Stomach (tissue), 9 donors: ENCODE data around the gene WWOX. TPM values are rescaled to one million over a fixed set of nuclear protein-coding genes. Genes with fewer than 3 reads are reported as not detected.
"Not testable (repeated sequence)": the region's sequence is repeated elsewhere in the genome, so short reads cannot be mapped to it uniquely, and the experiment has no call there.

ENCODE experiments used
- DNase-seq, 2 donors: peaks; one replicate each; pipeline versions ENCODE4 v3.0.0 to v3.0.0-alpha.2; 2013 to 2019
- H3K27ac ChIP-seq, 5 donors: fragments of 200-600 bp in 4 of 5; sonication (generic) in 4 of 5; one replicate each; pipeline ENCODE4 v1.5.1; 2013 to 2019; ENCODE audit warnings: mild to moderate bottlenecking in 1 of 5, moderate library complexity in 1 of 5
- H3K27me3 ChIP-seq, 3 donors: fragments of 200-600 bp; sonication (generic); one replicate each; pipeline ENCODE4 v1.5.1; 2017 to 2019; ENCODE audit warnings: mixed run types in 1 of 3
- H3K36me3 ChIP-seq, 4 donors: fragments of 200-600 bp; sonication (generic); 1 replicate in 3 of 4; 2 replicates in 1 of 4; pipeline ENCODE4 v1.5.1; 2016 to 2019
- H3K4me1 ChIP-seq, 4 donors: fragments of 200-600 bp; sonication (generic); one replicate each; pipeline ENCODE4 v1.5.1; 2016 to 2019
- H3K4me3 ChIP-seq, 4 donors: fragments of 200-600 bp; sonication (generic) in 3 of 4; one replicate each; pipeline ENCODE4 v1.5.1; 2016 to 2019; ENCODE audit warnings: mild to moderate bottlenecking in 1 of 4
- H3K9me3 ChIP-seq, 4 donors: fragments of 200-600 bp; sonication (generic); one replicate each; pipeline ENCODE4 v1.5.1; 2016 to 2019
- EP300 ChIP-seq: sonication (generic); formaldehyde crosslinking; IDR thresholded peaks from one replicate; pipeline ENCODE4 v1.6.1; 2017; ENCODE audit warnings: antibody characterized with exemption
- POLR2A ChIP-seq, 4 donors: fragments of 450-650 bp; IDR thresholded peaks; one replicate each; pipeline ENCODE4 v1.6.1; 2016; ENCODE audit warnings: antibody characterized with exemption in 4 of 4, control low read depth in 2 of 4, mild to moderate bottlenecking in 1 of 4, moderate library complexity in 1 of 4
- POLR2AphosphoS5 ChIP-seq, 3 donors: sonication (generic); formaldehyde crosslinking; IDR thresholded peaks; one replicate each; pipeline ENCODE4 v1.6.1; 2016; ENCODE audit warnings: antibody characterized with exemption in 3 of 3
- WGBS, 5 donors: extraction: QIAGEN DNeasy Blood & Tissue Kit in 3 of 5; methylation state at CpG; one replicate each; pipeline versions ENCODE4 v1.1.5 to v1.1.7; 2013 to 2018; 5-methylcytosine and 5-hydroxymethylcytosine counted together
- intact Hi-C: fragments of 100-400 bp; cut with DNase I; formaldehyde crosslinking; loops from one replicate; pipeline ENCODE4 v1.15.1; 2023; ENCODE audit warnings: low total_unique reads
- polyA plus RNA-seq, 3 donors: library from polyadenylated mRNA; stranded (reverse); fragments of 200-250 nt; gene quantifications; one replicate each; pipeline ENCODE4 v1.2.3, GENCODE V29; 2013
- total RNA-seq, 5 donors: library from RNA; depleted of rRNA; stranded (reverse); fragments of >200 nt; gene quantifications; one replicate each; pipeline versions ENCODE4 v1.1.0 to v1.2.3, GENCODE V29; 2014 to 2016
- TF ChIP-seq, protein P1 (sequence below), 7 experiments: fragments of 450-650 bp in 4 of 7; fragments of 200-600 bp in 3 of 7; sonication (generic) in 3 of 7; IDR thresholded peaks; one replicate each; pipeline ENCODE4 v1.5.1; 2016 to 2019; ENCODE audit warnings: antibody characterized with exemption in 7 of 7, control low read depth in 2 of 7, mild to moderate bottlenecking in 1 of 7
- donor health status: healthy with polysubstance abuse.
- donor health status: Bipolar disorder and iron deficiency.
- donor health status: healthy.

WWOX gene
- total and polyA plus RNA-seq, 8 donors = 7.7 to 129 (median 48.7) TPM

DNA sequence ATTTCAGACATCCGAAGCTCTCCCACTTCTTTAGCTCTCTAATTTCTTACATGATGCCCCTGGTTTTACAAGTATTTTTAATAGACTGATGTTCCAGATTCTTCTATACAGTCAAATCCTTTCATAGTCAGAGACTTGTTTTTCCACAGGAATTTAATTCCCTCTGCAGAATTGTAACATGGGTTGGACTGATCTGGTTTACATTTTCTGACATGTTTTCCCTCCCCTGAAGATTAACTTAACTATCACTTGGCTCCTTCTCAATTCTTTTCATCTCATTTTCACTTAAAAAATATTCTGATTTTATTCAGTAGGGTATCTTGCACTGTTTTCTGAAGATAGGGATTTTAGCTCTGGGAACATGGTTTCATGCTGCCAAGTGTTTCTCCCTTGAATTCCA lies 1148.9 kb downstream of the WWOX start:
- no peak for TF ChIP-seq POLR2A (IDR thresholded peaks at IDR 0.05)
- TF ChIP-seq, protein P1, sequence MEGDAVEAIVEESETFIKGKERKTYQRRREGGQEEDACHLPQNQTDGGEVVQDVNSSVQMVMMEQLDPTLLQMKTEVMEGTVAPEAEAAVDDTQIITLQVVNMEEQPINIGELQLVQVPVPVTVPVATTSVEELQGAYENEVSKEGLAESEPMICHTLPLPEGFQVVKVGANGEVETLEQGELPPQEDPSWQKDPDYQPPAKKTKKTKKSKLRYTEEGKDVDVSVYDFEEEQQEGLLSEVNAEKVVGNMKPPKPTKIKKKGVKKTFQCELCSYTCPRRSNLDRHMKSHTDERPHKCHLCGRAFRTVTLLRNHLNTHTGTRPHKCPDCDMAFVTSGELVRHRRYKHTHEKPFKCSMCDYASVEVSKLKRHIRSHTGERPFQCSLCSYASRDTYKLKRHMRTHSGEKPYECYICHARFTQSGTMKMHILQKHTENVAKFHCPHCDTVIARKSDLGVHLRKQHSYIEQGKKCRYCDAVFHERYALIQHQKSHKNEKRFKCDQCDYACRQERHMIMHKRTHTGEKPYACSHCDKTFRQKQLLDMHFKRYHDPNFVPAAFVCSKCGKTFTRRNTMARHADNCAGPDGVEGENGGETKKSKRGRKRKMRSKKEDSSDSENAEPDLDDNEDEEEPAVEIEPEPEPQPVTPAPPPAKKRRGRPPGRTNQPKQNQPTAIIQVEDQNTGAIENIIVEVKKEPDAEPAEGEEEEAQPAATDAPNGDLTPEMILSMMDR (IDR thresholded peaks at IDR 0.05) = no peak
- TF ChIP-seq EP300 = no peak
- TF ChIP-seq POLR2AphosphoS5 (IDR thresholded peaks at IDR 0.05) = no peak
- H3K27me3 ChIP-seq = no peaks in the 10 kb centered on the region
- H3K36me3 ChIP-seq = no peaks in the 10 kb centered on the region
- DNase-seq = no peak
- peaks cover 0 to 9% (median 3%) of the 10 kb centered on the region in 4 donors for H3K4me1 ChIP-seq
- H3K27ac ChIP-seq = no peak overlapping the region
- H3K4me3 ChIP-seq = no peak overlapping the region
- WGBS, 5 donors = 86 to 93% (median 88%) methylated on average over 1 of the region's 1 CpG
- no peaks in the 10 kb centered on the region for H3K9me3 ChIP-seq
- intact Hi-C loops = no loop called here

DNA sequence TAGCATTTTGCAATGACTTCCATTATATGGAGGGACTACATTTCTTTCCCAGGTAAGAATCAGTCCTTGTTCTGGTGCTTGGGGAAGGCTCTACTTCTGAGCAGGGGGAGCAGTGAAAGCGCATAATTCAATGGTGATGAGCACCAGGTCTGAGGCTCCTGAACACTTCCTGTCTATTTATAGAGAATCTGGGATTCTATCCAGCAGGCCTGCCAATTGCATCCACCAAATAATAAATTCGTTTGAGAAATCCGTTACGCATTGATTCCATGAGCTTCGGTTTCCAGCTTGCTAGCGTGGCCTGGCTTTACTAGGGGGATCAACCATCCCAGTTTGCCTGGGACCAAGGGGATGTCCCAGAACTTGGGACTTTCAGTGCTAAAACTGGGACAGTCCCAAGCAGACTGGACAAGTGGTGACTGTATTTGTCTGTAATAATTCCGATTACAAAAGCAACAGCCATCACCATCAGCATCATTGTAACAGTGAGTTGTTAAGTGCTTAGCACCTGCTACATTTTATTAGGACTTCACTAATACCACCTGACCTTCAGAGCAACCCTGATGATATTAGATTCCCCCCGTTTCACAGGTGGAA lies 1151.1 kb downstream of the WWOX start:
- DNase-seq = peak in 1 of 2 donors; percentile 28
- Histone ChIP-seq H3K27ac (no peak overlapping the region), H3K9me3 (no peaks in the 10 kb centered on the region), H3K4me3 (no peak overlapping the region), H3K27me3 (no peaks in the 10 kb centered on the region), H3K4me1 (peaks cover 0 to 13% (median 5%) of the 10 kb centered on the region in 4 donors), H3K36me3 (no peaks in the 10 kb centered on the region)
- TF ChIP-seq POLR2AphosphoS5 (IDR thresholded peaks at IDR 0.05) (no peak), POLR2A (IDR thresholded peaks at IDR 0.05) (no peak), EP300 (no peak)
- TF ChIP-seq, protein P1 (IDR thresholded peaks at IDR 0.05) = no peak
- WGBS, 5 donors = 78 to 89% (median 84%) methylated on average over 8 of the region's 8 CpGs
- intact Hi-C loops = no loop called here

DNA sequence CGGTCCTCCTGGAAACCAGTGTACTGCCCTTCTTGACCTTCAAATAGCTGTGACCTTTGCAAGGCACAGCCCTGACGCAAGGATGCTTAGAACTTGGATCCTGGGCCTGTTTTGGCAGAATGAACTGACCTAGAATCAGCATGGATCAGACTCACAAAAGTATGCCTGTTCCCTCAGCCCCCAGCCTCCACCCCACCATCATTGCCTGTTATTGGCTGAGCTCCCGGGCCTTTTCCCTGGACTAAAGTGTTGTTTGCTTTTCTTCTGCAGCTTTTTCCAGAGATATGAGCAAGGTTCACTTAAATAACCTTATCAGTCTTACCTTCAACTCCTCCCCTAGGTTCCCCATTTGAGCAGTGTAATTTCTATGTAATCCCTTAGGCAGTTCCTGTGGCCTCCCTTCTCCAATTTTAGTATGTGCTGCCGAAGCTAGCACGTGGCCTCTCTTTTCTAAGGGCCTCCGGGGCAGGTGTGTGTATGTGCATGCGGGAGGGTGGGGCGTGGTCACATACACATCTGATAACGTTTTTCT lies 1153.7 kb downstream of the WWOX start:
- Histone ChIP-seq H3K36me3 (no peaks in the 10 kb centered on the region), H3K27me3 (no peaks in the 10 kb centered on the region), H3K4me1 (peaks cover 0 to 13% (median 5%) of the 10 kb centered on the region in 4 donors), H3K27ac (peak overlapping the region in 4 of 5 donors; percentile 13 to 59 (median 31)), H3K9me3 (no peaks in the 10 kb centered on the region), H3K4me3 (no peak overlapping the region)
- DNase-seq = peak; percentile 74 to 77
- intact Hi-C loops = no loop called here
- 25 to 46% (median 39%) methylated on average over 9 of the region's 9 CpGs for WGBS, 5 donors
- TF ChIP-seq POLR2A (IDR thresholded peaks at IDR 0.05) = no peak
- TF ChIP-seq, protein P1 (IDR thresholded peaks at IDR 0.05) = no peak
- peak; percentile 22 to 31 (median 28) for TF ChIP-seq POLR2AphosphoS5 (IDR thresholded peaks at IDR 0.05)

DNA sequence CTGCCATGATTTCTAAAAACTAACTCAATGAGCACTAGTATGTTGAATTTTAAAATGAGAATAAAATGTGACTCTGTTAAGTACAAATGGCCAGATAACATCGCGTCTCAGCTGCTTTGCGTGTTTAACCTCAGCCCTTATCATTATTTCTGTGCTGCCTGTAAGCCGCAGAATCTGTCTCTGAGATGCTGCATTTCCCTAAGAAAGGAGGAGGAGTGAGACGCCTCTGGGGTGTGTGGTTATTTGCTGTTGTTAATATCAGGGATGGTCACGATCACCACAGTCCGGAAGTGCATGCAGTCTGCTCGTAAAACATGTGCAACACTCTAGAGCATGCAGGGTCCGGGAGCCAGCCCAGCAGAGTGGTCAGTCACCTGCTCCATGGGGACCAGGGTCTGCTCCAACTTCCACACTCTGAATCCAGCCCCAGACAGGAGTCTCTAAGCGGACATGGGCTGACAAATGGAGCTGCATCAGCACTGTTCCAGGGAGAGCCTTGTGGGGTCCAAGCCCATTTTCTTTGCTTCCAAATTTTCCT lies 1158.6 kb downstream of the WWOX start:
- H3K4me3 ChIP-seq = no peak overlapping the region
- no peak for TF ChIP-seq EP300
- no peak for TF ChIP-seq POLR2AphosphoS5 (IDR thresholded peaks at IDR 0.05)
- no peak for TF ChIP-seq POLR2A (IDR thresholded peaks at IDR 0.05)
- TF ChIP-seq, protein P1 (IDR thresholded peaks at IDR 0.05) = no peak
- peaks cover 0 to 15% (median 7%) of the 10 kb centered on the region in 4 donors for H3K4me1 ChIP-seq
- H3K36me3 ChIP-seq = no peaks in the 10 kb centered on the region
- H3K27ac ChIP-seq = no peak overlapping the region
- WGBS, 5 donors = 48 to 63% (median 56%) methylated on average over 10 of the region's 10 CpGs
- no peak for DNase-seq
- H3K27me3 ChIP-seq = no peaks in the 10 kb centered on the region
- no peaks in the 10 kb centered on the region for H3K9me3 ChIP-seq
- intact Hi-C loops = no loop called here

DNA sequence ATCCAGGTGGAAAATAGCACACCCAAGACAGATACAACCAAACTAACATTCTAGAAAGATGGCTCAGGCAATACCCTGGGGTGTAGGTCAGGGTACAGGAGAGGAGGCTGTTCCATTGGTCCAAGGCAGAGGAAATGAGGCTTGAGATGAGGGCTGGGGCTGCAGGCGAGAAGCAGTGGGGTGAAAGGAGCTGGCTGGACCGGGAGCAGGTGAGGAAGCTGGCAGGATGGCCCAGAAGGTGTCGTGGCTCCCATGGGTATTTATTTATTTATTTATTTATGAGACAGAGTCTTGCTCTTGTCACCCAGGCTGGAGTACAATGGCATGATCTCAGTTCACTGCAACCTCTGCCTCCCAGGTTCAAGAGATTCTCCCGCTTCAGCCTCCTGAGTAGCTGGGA lies 1161.4 kb downstream of the WWOX start:
- H3K4me3 ChIP-seq, H3K27me3 ChIP-seq, DNase-seq, H3K4me1 ChIP-seq, H3K9me3 ChIP-seq, H3K36me3 ChIP-seq, H3K27ac ChIP-seq, intact Hi-C loops: not testable (repeated sequence)
- WGBS, 5 donors = 90 to 96% (median 94%) methylated on average over 4 of the region's 4 CpGs
